ENCODE measurements around the gene TRPM7. TPM values are rescaled to one million over a fixed set of nuclear protein-coding genes. Genes with fewer than 3 reads are reported as not detected.

TRPM7 gene
- total and polyA plus RNA-seq, 9 of the 15 experiments (the other 6 are each of a cell fraction or from before 2014, with no cell fraction given): 12.3 to 59.2 (median 31.5) TPM

- no peak for ATAC-seq
- Histone ChIP-seq H4K20me1 (replicated peaks; ENCODE audit: control insufficient read depth, insufficient read depth, low read length) (no peaks in the 10 kb centered on the region), H3K36me3 (ENCODE audit: control insufficient read depth, insufficient read depth, low read length) (peaks cover 82% of the 10 kb centered on the region), H3K27ac (ENCODE audit: extremely low read depth, low read depth, low read length) (no peak overlapping the region), H3K9ac (ENCODE audit: insufficient read depth in 1 of 2, low read depth in 2 of 2, low read length in 2 of 2) (no peak overlapping the region), H3K27me3 (ENCODE audit: control insufficient read depth in 2 of 2, insufficient read depth in 2 of 2, low read length in 2 of 2) (no peaks in the 10 kb centered on the region), H3K4me3 (no peak overlapping the region), H2AFZ (ENCODE audit: low read depth, low read length) (no peak overlapping the region), H3K9me1 (ENCODE audit: control insufficient read depth, insufficient read depth, low read length) (no peaks in the 10 kb centered on the region), H3K9me3 (replicated peaks; ENCODE audit: control insufficient read depth, insufficient read depth, low read depth, low read length) (no peaks in the 10 kb centered on the region), H3K4me2 (ENCODE audit: insufficient read depth, low read length) (no peak overlapping the region), H3K4me1 (replicated peaks in 1 of 2; ENCODE audit: control insufficient read depth in 2 of 2, insufficient read depth in 2 of 2, low read length in 2 of 2) (no peaks in the 10 kb centered on the region), H3K79me2 (ENCODE audit: control insufficient read depth, insufficient read depth, low read length) (no peaks in the 10 kb centered on the region)
- 90% methylated on average over 2 of the region's 2 CpGs for WGBS (ENCODE audit: insufficient coverage, low coverage, missing lambda C conversion rate)
- BruUV-seq (replicated peaks): no TSS peak
- no peak for FAIRE-seq
- ChIA-PET CTCF (ENCODE audit: low intra/inter-chr PET ratio) (no interaction called here), POLR2A (no interaction called here)
- TF ChIP-seq MAFG (tag; conservative IDR thresholded peaks at IDR 0.05) (peak; percentile 48), MAFF (IDR thresholded peaks at IDR 0.05; ENCODE audit: low read length) (0 out of 2 replicates have a peak, but pooled peaks have one; percentile 27), ZNF316 (IDR thresholded peaks at IDR 0.05) (peak; percentile 75), C11orf30 (IDR thresholded peaks at IDR 0.05; ENCODE audit: low read depth) (peak; percentile 64; the same call in 1 of the 2 replicates), ILF3 (IDR thresholded peaks at IDR 0.05; ENCODE audit: borderline replicate concordance) (no peak), MAFK (IDR thresholded peaks at IDR 0.05; ENCODE audit: low read length) (0 out of 2 replicates have a peak, but pooled peaks have one; percentile 8)
- in situ Hi-C loops (cut with MboI) (no loop called here), intact Hi-C loops (cut with micrococcal nuclease) (no loop called here)
- no peak for DNase-seq (ENCODE audit: extremely low read depth in 1 of 4, low spot score in 3 of 4)
Observed at GRCh38 chr15:50577492-50577891, 109.1 kb downstream of the TRPM7 start.

- Histone ChIP-seq H3K9ac (ENCODE audit: insufficient read depth in 1 of 2, low read depth in 2 of 2, low read length in 2 of 2) (no peak overlapping the region), H3K9me3 (replicated peaks; ENCODE audit: control insufficient read depth, insufficient read depth, low read depth, low read length) (no peaks in the 10 kb centered on the region), H3K4me2 (ENCODE audit: insufficient read depth, low read length) (no peak overlapping the region), H3K27me3 (ENCODE audit: control insufficient read depth in 2 of 2, insufficient read depth in 2 of 2, low read length in 2 of 2) (no peaks in the 10 kb centered on the region), H3K27ac (ENCODE audit: extremely low read depth, low read depth, low read length) (no peak overlapping the region), H3K9me1 (ENCODE audit: control insufficient read depth, insufficient read depth, low read length) (no peaks in the 10 kb centered on the region), H3K4me1 (replicated peaks in 1 of 2; ENCODE audit: control insufficient read depth in 2 of 2, insufficient read depth in 2 of 2, low read length in 2 of 2) (no peaks in the 10 kb centered on the region), H3K79me2 (ENCODE audit: control insufficient read depth, insufficient read depth, low read length) (no peaks in the 10 kb centered on the region), H2AFZ (ENCODE audit: low read depth, low read length) (no peak overlapping the region), H4K20me1 (replicated peaks; ENCODE audit: control insufficient read depth, insufficient read depth, low read length) (no peaks in the 10 kb centered on the region), H3K36me3 (ENCODE audit: control insufficient read depth, insufficient read depth, low read length) (peaks cover 85% of the 10 kb centered on the region), H3K4me3 (no peak overlapping the region)
- intact Hi-C loops (cut with micrococcal nuclease) (no loop called here), in situ Hi-C loops (cut with MboI) (no loop called here)
- no peak for DNase-seq (ENCODE audit: extremely low read depth in 1 of 4, low spot score in 3 of 4)
- no peak for FAIRE-seq
- ATAC-seq: no peak
- no TSS peak for BruUV-seq (replicated peaks)
- no peak for TF ChIP-seq SRSF1 (IDR thresholded peaks at IDR 0.05; ENCODE audit: low read depth, low read length)
- TF ChIP-seq FOXP4 (CRISPR knock-in tag; IDR thresholded peaks at IDR 0.05; ENCODE audit: borderline replicate concordance): no peak
- no peak for TF ChIP-seq ELK3 (CRISPR knock-in tag; IDR thresholded peaks at IDR 0.05)
- TF ChIP-seq E2F1 (CRISPR knock-in tag; IDR thresholded peaks at IDR 0.05): no peak
- no peak for TF ChIP-seq PHF20 (IDR thresholded peaks at IDR 0.05; ENCODE audit: partially characterized antibody)
- TF ChIP-seq COPS2 (conservative IDR thresholded peaks at IDR 0.05): no peak
- WGBS (ENCODE audit: insufficient coverage, low coverage, missing lambda C conversion rate): 90% methylated on average over 1 of the region's 1 CpG
- POLR2A ChIA-PET: no interaction called here
- CTCF ChIA-PET (ENCODE audit: low intra/inter-chr PET ratio): no interaction called here
Observed at GRCh38 chr15:50576166-50576565, 110.4 kb downstream of the TRPM7 start.
